ENCODE data around the gene DACT1. TPM values are rescaled to one million over a fixed set of nuclear protein-coding genes. Genes with fewer than 3 reads are reported as not detected.

DACT1 gene
- total RNA-seq, 4 donors from 2014 or later = 2.3 to 6.4 (median 3.2) TPM

DNA sequence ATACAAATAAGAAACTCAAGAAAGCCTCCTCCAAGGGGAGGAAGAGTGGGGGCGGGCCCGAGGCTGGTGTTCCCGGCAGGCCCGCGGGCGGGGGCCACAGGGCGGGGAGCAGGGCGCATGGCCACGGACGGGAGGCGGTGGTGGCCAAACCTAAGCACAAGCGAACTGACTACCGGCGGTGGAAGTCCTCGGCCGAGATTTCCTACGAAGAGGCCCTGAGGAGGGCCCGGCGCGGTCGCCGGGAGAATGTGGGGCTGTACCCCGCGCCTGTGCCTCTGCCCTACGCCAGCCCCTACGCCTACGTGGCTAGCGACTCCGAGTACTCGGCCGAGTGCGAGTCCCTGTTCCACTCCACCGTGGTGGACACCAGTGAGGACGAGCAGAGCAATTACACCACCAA lies 8.7 kb downstream of the DACT1 start:
- TF ChIP-seq, protein P1, sequence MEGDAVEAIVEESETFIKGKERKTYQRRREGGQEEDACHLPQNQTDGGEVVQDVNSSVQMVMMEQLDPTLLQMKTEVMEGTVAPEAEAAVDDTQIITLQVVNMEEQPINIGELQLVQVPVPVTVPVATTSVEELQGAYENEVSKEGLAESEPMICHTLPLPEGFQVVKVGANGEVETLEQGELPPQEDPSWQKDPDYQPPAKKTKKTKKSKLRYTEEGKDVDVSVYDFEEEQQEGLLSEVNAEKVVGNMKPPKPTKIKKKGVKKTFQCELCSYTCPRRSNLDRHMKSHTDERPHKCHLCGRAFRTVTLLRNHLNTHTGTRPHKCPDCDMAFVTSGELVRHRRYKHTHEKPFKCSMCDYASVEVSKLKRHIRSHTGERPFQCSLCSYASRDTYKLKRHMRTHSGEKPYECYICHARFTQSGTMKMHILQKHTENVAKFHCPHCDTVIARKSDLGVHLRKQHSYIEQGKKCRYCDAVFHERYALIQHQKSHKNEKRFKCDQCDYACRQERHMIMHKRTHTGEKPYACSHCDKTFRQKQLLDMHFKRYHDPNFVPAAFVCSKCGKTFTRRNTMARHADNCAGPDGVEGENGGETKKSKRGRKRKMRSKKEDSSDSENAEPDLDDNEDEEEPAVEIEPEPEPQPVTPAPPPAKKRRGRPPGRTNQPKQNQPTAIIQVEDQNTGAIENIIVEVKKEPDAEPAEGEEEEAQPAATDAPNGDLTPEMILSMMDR (IDR thresholded peaks at IDR 0.05; ENCODE audit: low read depth) = no peak

GRCh38 chr14:58647777-58648176 lies 10.0 kb downstream of the DACT1 start:
- TF ChIP-seq, protein P1 (IDR thresholded peaks at IDR 0.05; ENCODE audit: low read depth) = no peak

DNA sequence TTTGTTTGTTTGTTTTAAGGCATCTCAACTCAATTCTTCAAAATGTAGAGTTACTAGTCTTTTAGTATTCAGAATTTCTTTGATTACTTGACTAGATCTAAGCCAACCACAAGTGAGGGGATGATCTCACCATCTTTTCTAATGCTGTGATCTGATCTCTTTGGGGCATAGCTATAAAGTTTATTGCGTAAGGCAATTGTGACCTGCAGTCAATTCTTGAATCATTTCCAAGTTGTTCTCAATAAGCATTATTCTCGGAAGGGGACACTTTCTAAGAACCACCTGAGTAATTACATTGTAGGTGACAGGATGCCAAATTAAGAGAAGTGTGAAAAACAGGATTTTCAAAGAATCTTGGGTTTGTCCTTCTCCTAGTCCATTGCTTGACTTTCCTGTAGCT lies 13.1 kb downstream of the DACT1 start:
- TF ChIP-seq, protein P1 (IDR thresholded peaks at IDR 0.05; ENCODE audit: low read depth) = no peak

GRCh38 chr14:58656671-58657411 lies 19.1 kb downstream of the DACT1 start:
- TF ChIP-seq, protein P1 (IDR thresholded peaks at IDR 0.05; ENCODE audit: low read depth) = no peak

DNA sequence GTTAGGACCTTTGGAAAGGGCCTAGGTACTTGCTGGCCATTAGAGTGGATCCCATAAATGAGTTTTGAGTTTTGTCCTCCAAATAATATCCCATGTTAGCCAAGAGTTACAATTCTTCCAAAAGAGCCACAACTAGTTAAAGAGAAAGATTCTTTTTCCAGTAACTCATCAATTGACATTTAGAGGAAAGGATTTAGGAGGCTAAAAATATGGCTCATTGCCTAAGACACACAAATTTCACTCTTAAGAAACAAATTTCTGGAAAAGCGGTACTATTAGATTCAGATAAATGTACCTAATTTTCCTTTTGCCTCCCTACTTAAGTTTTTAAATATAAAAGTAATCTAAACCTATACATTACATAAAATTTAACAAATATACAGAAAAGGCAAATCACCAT lies 21.3 kb downstream of the DACT1 start:
- TF ChIP-seq, protein P1 (IDR thresholded peaks at IDR 0.05; ENCODE audit: low read depth) = no peak

DNA sequence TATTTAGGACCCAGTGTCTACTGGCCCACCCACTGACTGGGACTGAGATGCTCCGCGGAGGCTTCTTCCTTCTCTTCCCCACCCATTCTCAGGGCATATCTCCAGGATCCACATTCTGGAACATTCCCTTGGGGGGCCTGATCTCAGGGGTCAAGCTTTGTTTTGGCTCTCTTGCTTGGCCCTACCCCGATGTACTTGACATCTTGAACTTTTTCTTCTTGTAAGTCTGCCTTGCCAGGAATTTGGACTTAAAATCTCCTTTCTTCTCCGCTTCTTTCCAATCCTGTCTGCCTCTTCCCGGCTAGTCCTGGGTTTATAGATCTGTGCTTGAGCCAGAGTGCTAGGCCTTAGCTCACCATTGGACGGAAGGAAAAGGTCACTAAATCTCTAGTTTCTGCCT lies 22.1 kb downstream of the DACT1 start:
- TF ChIP-seq, protein P1 (IDR thresholded peaks at IDR 0.05; ENCODE audit: low read depth) = no peak

DNA sequence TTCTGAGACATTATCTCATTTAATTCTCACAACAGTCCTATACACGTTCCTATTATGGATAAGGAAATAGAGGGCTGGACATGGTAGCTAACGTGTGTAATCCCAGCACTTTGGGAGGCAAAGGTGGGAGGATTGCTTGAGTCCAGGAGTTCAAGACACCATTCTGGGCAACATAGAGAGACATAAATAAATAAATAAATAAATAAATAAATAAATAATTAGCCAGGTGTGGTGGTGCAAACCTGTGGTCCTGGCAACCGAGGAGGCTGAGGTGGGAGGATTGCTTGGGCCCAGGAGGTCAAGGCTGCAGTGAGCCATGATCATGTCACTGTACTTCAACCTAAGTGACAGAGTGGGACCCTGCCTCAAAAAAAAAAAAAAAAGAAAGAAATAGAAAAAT lies 22.6 kb downstream of the DACT1 start:
- TF ChIP-seq, protein P1 (IDR thresholded peaks at IDR 0.05; ENCODE audit: low read depth) = no peak

Data from subcutaneous adipose tissue (tissue), 4 donors.